Osteocyte (in vitro differentiated cells): Measurements from ENCODE around the gene CARF. TPM values are rescaled to one million over a fixed set of nuclear protein-coding genes. Genes with fewer than 3 reads are reported as not detected.
A peak's percentile ranks its signal among the peaks of the same experiment; 100 is the strongest.

Experiments
- DNase-seq: peaks from one replicate; pipeline ENCODE4 v3.0.0; 2021; ENCODE audit warnings: mixed read lengths; ENCODE audit not compliant: unreplicated experiment; ENCODE audit errors: extremely low spot score
- H3K27ac Mint-ChIP-seq: one replicate; pipeline ENCODE4 v1.8.0; 2021; ENCODE audit warnings: mild to moderate bottlenecking, mixed read lengths; ENCODE audit not compliant: unreplicated experiment
- H3K27me3 Mint-ChIP-seq: one replicate; pipeline ENCODE4 v1.8.0; 2021; ENCODE audit warnings: mixed read lengths; ENCODE audit not compliant: unreplicated experiment
- H3K36me3 Mint-ChIP-seq: one replicate; pipeline ENCODE4 v1.8.0; 2021; ENCODE audit warnings: mixed read lengths; ENCODE audit not compliant: unreplicated experiment
- H3K4me1 Mint-ChIP-seq: one replicate; pipeline ENCODE4 v1.8.0; 2021; ENCODE audit warnings: mixed read lengths; ENCODE audit not compliant: unreplicated experiment
- H3K4me3 Mint-ChIP-seq: one replicate; pipeline ENCODE4 v1.8.0; 2021; ENCODE audit warnings: mild to moderate bottlenecking, moderate library complexity, mixed read lengths; ENCODE audit not compliant: unreplicated experiment
- H3K9me3 Mint-ChIP-seq: one replicate; pipeline ENCODE4 v1.8.0; 2021; ENCODE audit warnings: mixed read lengths; ENCODE audit not compliant: unreplicated experiment
- total RNA-seq: library from RNA; stranded (reverse); gene quantifications from 2 replicates; pipeline ENCODE4 v1.2.1, GENCODE V29; 2021
- TF ChIP-seq, protein P1 (sequence below): fragments of 200-600 bp; sonication (generic); IDR thresholded peaks from 2 replicates; pipeline ENCODE4 v1.5.0; 2021; ENCODE audit warnings: antibody characterized with exemption, mild to moderate bottlenecking, moderate library complexity

CARF gene
- total RNA-seq, 1 donor from 2014 or later, result 16.6 TPM

GRCh38 chr2:203003716-203004115, 91.6 kb downstream of the CARF start:
- peaks cover 12% of the 10 kb centered on the region for H3K27me3 Mint-ChIP-seq
- H3K4me1 Mint-ChIP-seq, result no peaks in the 10 kb centered on the region
- H3K9me3 Mint-ChIP-seq, result no peaks in the 10 kb centered on the region
- H3K4me3 Mint-ChIP-seq, result no peak overlapping the region
- DNase-seq, result no peak
- TF ChIP-seq, protein P1, sequence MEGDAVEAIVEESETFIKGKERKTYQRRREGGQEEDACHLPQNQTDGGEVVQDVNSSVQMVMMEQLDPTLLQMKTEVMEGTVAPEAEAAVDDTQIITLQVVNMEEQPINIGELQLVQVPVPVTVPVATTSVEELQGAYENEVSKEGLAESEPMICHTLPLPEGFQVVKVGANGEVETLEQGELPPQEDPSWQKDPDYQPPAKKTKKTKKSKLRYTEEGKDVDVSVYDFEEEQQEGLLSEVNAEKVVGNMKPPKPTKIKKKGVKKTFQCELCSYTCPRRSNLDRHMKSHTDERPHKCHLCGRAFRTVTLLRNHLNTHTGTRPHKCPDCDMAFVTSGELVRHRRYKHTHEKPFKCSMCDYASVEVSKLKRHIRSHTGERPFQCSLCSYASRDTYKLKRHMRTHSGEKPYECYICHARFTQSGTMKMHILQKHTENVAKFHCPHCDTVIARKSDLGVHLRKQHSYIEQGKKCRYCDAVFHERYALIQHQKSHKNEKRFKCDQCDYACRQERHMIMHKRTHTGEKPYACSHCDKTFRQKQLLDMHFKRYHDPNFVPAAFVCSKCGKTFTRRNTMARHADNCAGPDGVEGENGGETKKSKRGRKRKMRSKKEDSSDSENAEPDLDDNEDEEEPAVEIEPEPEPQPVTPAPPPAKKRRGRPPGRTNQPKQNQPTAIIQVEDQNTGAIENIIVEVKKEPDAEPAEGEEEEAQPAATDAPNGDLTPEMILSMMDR, result no peak
- no peaks in the 10 kb centered on the region for H3K36me3 Mint-ChIP-seq
- H3K27ac Mint-ChIP-seq, result no peak overlapping the region

GRCh38 chr2:203014456-203015199, 102.6 kb downstream of the CARF start, which contains the start of gene NBEAL1:
Gene NBEAL1, plus strand, starts transcription at chr2:203014875. Its CDS starts 1,510 bp downstream, at chr2:203016385.
- Mint-ChIP-seq H3K27me3 (peaks cover 16% of the 10 kb centered on the region), H3K4me3 (peak within 1 kb of the TSS; percentile 98), H3K36me3 (no peaks in the 10 kb centered on the region), H3K27ac (peak within 1 kb of the TSS; percentile 99), H3K9me3 (no peaks in the 10 kb centered on the region), H3K4me1 (peaks cover 48% of the 10 kb centered on the region)
- TF ChIP-seq, protein P1, result no peak
- peak; percentile 100 for DNase-seq

GRCh38 chr2:203016716-203017115, 104.6 kb downstream of the CARF start:
- H3K4me1 Mint-ChIP-seq, result peaks cover 51% of the 10 kb centered on the region

GRCh38 chr2:203018181-203018580, 106.1 kb downstream of the CARF start:
- TF ChIP-seq, protein P1, result no peak
- H3K27me3 Mint-ChIP-seq, result no peaks in the 10 kb centered on the region
- no peak for DNase-seq
- no peaks in the 10 kb centered on the region for H3K36me3 Mint-ChIP-seq
- H3K4me3 Mint-ChIP-seq, result peak overlapping the region; percentile 67
- no peaks in the 10 kb centered on the region for H3K9me3 Mint-ChIP-seq
- peak overlapping the region; percentile 47 for H3K27ac Mint-ChIP-seq
- H3K4me1 Mint-ChIP-seq, result peaks cover 66% of the 10 kb centered on the region

More at GRCh38 chr2:203016716-203017115, 104.6 kb downstream of the CARF start:
- no peak for DNase-seq
- Mint-ChIP-seq H3K27ac (peak overlapping the region; percentile 31), H3K9me3 (no peaks in the 10 kb centered on the region), H3K4me3 (peak overlapping the region; percentile 66), H3K36me3 (no peaks in the 10 kb centered on the region), H3K27me3 (peaks cover under 1% of the 10 kb centered on the region)
- TF ChIP-seq, protein P1, result no peak

DNA sequence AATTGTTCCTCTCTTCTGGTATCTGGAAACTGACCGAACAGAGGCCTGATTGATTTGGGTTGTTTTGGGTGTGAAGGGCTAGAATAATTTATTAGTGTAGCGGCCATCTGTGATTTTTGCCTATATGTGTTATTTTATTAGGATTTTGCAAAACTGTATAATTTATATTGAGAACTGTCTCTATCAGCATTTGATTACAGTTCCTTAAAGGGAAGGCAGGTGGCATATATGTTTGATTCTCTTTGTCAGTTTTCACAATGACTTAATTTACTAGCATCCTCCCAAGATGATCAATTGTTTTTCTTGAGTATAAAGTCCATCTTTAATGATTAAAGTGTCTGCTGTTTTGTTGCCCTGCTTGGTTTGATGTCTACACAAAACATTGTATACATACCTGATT, 107.1 kb downstream of the CARF start:
- peak overlapping the region; percentile 20 for H3K27ac Mint-ChIP-seq
- H3K4me3 Mint-ChIP-seq, result peak overlapping the region; percentile 67

More for the DNA sequence above, 107.1 kb downstream of the CARF start:
- no peaks in the 10 kb centered on the region for H3K27me3 Mint-ChIP-seq
- H3K4me1 Mint-ChIP-seq, result peaks cover 66% of the 10 kb centered on the region
- no peak for DNase-seq
- peaks cover 5% of the 10 kb centered on the region for H3K36me3 Mint-ChIP-seq
- peaks cover 3% of the 10 kb centered on the region for H3K9me3 Mint-ChIP-seq
- TF ChIP-seq, protein P1, result peak; percentile 28
